Neuron (in vitro differentiated cells): ENCODE data around the gene TIGD6.

Source experiments
- H2AFZ ChIP-seq: one replicate; pipeline ENCODE4 v1.6.1; 2013; ENCODE audit warnings: low read depth, mild to moderate bottlenecking, inconsistent platforms, low read length, moderate library complexity
- H3K27me3 ChIP-seq: one replicate; pipeline ENCODE4 v1.6.1; 2013; ENCODE audit warnings: low read length; ENCODE audit not compliant: insufficient read depth
- H3K36me3 ChIP-seq: one replicate; pipeline ENCODE4 v1.6.1; 2013; ENCODE audit warnings: low read length; ENCODE audit not compliant: insufficient read depth
- H3K4me1 ChIP-seq: one replicate; pipeline ENCODE4 v1.6.1; 2013; ENCODE audit warnings: low read length; ENCODE audit not compliant: insufficient read depth
- H3K4me3 ChIP-seq: 2 replicates; pipeline ENCODE4 v1.5.1; 2013; ENCODE audit warnings: mild to moderate bottlenecking, low read length, moderate library complexity
- H3K9me3 ChIP-seq: one replicate; pipeline ENCODE4 v1.6.1; 2013; ENCODE audit warnings: low read length

TIGD6 gene

DNA sequence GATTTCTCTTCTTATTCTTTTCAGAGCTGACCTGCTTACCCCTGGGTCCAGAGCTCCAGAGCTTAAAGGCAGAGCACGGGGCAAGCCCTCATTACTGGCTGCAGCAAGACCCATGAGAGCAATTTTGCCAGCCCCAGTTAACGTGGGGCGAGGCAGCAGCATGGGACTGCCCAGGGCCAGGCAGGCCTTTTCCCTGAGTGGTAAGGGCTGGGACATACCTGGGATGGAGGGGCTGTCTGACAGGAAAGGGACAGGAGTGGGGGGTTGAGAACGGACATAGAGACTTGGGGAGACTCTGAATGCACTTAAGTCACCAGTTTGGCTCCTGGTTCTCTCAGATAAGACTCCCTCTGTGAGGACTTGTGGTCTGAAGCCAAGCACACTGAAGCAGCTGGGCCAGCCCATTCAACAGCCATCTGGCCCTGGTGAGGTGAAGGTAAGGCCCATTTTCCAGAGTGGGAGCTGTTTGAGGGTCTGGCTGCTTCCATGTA lies 26.3 kb upstream of the TIGD6 start:
- no peak overlapping the region for H3K4me3 ChIP-seq
- H3K27me3 ChIP-seq, result no peaks in the 10 kb centered on the region
- H3K4me1 ChIP-seq, result no peaks in the 10 kb centered on the region
- H3K36me3 ChIP-seq, result peaks cover 69% of the 10 kb centered on the region
- H3K9me3 ChIP-seq, result no peaks in the 10 kb centered on the region
- H2AFZ ChIP-seq, result no peak overlapping the region

GRCh38 chr5:150024346-150024984 lies 24.0 kb upstream of the TIGD6 start:
- Histone ChIP-seq H3K27me3 (no peaks in the 10 kb centered on the region), H3K9me3 (no peaks in the 10 kb centered on the region), H3K36me3 (peaks cover 70% of the 10 kb centered on the region), H2AFZ (no peak overlapping the region), H3K4me3 (no peak overlapping the region), H3K4me1 (no peaks in the 10 kb centered on the region)

DNA sequence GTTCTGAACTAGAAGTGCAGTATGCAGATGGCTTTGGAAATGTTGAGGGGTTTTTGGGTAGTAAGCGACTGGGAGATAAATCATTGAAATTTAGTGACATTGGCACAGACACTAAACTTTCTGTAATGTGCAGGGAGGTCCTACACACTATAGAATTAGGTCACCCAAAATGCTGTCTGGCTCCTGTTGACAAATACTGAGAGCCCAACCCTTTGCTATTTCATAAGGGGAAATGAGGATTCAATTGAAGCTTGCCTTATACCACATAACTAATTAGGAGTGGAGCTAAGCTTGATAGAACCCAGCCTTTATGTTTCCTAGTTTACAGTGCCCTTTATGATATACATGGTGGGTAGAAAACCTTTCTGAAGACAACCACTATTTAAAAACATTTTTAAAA lies 22.7 kb upstream of the TIGD6 start:
- no peaks in the 10 kb centered on the region for H3K27me3 ChIP-seq
- H3K4me1 ChIP-seq, result no peaks in the 10 kb centered on the region
- H3K36me3 ChIP-seq, result peaks cover 77% of the 10 kb centered on the region
- H2AFZ ChIP-seq, result no peak overlapping the region
- no peaks in the 10 kb centered on the region for H3K9me3 ChIP-seq
- H3K4me3 ChIP-seq, result no peak overlapping the region

- no peak overlapping the region for H3K4me3 ChIP-seq
- no peaks in the 10 kb centered on the region for H3K9me3 ChIP-seq
- no peaks in the 10 kb centered on the region for H3K4me1 ChIP-seq
- peaks cover 77% of the 10 kb centered on the region for H3K36me3 ChIP-seq
- no peak overlapping the region for H2AFZ ChIP-seq
- H3K27me3 ChIP-seq, result no peaks in the 10 kb centered on the region
These were observed 22.2 kb upstream of the TIGD6 start for GRCh38 chr5:150022681-150023080.

DNA sequence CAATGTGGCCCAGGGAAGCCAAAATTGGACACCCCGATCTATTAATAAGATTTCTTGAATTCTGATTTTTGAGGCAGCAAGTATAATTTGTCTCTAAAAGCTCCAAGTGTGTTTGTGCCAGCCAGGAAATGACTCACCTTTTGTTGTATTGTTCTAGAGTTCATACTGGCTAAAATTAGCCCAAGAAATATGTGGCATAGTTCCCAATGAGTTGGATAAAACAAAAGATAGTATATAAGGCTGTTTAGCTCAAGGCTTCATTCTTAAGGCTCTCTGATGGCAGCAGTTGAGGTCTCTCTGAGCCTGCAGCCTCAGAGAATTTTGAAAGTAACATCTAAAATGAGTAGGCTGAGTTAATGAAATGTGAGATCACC lies 21.7 kb upstream of the TIGD6 start:
- Histone ChIP-seq H3K9me3 (no peaks in the 10 kb centered on the region), H2AFZ (no peak overlapping the region), H3K27me3 (no peaks in the 10 kb centered on the region), H3K4me1 (no peaks in the 10 kb centered on the region), H3K4me3 (no peak overlapping the region), H3K36me3 (peaks cover 78% of the 10 kb centered on the region)

DNA sequence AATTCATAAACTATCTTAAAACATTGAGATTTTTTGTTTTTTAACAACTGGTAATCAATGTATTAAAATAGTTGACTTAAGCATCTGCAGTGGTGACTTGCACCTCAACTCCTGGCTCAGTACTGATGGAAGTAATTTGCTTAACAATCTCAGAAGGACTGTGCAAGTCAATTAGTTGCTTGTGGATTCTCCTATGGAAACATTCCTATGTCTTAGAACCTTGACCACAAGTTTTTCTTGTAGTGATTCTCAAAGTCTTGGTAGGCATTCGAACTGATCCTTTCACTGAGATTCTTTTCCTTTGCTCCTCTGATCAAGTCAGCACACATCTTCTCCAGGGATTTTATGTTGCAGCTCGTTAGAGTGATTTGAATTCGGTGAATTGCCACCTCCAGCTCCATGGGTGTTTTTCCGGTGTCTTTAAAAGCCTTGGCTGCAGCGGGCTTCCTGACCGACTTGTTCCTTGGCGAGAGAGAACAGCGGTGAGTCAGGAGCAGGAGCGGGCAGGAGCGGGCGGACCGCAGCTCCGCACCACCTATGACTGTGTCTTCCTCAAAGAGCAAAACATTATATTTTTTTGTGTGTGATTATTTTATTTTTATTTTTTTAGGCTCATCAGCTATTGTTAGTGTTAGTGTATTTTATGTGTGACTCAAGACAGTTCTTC lies 21.2 kb upstream of the TIGD6 start:
- peaks cover 76% of the 10 kb centered on the region for H3K36me3 ChIP-seq
- no peak overlapping the region for H3K4me3 ChIP-seq
- H3K4me1 ChIP-seq, result no peaks in the 10 kb centered on the region

DNA sequence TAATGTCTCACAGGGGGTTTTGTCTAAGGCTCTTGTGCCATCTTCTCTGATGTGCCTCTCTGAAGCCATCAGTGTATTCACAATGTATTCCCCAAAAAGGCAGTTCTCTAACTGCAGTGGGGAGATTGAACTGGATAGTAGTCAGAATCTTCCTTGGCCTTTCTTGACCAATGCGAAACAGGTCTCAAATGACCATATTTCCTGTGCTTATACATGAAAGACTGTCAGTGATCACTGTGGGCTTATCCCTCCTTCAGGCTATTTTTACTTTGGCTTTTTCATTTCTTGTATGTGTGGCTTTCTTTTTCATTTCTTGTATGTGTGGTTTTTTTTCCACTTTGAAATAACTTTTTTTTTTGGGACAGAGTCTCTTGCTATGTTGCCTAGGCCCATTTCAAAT lies 19.8 kb upstream of the TIGD6 start:
- Histone ChIP-seq H3K9me3 (peaks cover 3% of the 10 kb centered on the region), H3K36me3 (peaks cover 81% of the 10 kb centered on the region), H3K27me3 (no peaks in the 10 kb centered on the region), H3K4me3 (no peak overlapping the region), H3K4me1 (no peaks in the 10 kb centered on the region), H2AFZ (no peak overlapping the region)

More for the DNA sequence above, 21.2 kb upstream of the TIGD6 start:
- no peak overlapping the region for H2AFZ ChIP-seq
- H3K9me3 ChIP-seq, result no peaks in the 10 kb centered on the region
- no peaks in the 10 kb centered on the region for H3K27me3 ChIP-seq

DNA sequence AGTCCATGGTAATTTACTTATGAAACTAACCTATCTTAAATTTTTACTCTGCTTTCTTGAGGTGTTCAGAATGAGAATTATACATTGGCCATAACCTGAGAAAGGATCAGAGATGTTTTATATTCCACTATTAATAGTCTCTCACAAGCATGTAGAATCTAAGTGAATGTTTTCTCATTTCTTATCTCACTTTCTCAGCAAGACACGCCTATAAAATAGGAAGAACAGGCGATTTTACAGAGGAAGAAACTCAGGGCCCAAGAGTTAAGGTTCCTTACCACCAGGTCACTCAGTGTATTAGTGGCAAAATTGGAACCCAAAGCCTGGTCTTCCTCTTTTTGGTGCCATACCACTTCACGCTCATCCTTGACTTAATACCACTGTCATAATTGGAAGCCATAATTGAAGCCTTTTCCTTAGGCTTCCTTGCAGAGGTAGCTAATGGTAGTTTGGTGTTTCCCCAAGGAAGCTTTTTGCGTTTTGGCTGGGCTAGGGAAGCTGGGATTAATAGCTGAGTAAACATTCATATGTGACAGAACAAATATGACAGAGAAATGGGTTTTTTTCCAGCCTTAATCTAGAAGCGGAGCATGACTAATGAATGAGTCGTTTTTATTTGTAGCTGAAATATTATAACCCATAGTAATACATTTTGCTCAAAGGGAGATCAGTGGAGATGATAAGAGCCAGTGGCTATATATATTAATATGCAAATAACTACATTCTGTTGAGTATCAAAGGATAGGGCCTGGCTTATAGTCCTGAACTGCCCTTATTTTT lies 17.0 kb upstream of the TIGD6 start:
- H3K4me1 ChIP-seq, result no peaks in the 10 kb centered on the region
- H3K36me3 ChIP-seq, result peaks cover 87% of the 10 kb centered on the region
- no peak overlapping the region for H3K4me3 ChIP-seq

DNA sequence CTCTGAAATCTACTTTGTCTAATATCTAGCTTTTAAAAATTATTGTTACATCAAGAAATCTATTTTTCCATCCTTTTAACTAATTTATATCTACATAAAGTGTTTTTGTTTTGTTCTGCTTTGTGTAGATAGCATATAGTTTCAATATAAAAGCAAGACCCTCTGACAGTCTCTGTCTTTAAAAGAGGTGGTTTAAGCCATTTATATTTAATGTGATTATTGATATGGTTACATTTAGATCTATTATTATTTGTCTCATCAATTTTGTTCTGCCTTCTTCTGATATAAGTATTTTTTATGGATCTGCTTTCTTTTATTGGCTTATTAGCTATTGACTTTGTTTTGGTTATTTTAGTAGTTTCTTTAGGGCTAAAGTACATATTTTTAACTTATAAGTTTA lies 16.1 kb upstream of the TIGD6 start:
- Histone ChIP-seq H2AFZ (no peak overlapping the region), H3K9me3 (peaks cover 14% of the 10 kb centered on the region), H3K4me1 (no peaks in the 10 kb centered on the region), H3K4me3 (no peak overlapping the region), H3K27me3 (no peaks in the 10 kb centered on the region), H3K36me3 (peaks cover 84% of the 10 kb centered on the region)

More for the DNA sequence above, 17.0 kb upstream of the TIGD6 start:
- Histone ChIP-seq H3K9me3 (peaks cover 14% of the 10 kb centered on the region), H2AFZ (no peak overlapping the region), H3K27me3 (no peaks in the 10 kb centered on the region)

DNA sequence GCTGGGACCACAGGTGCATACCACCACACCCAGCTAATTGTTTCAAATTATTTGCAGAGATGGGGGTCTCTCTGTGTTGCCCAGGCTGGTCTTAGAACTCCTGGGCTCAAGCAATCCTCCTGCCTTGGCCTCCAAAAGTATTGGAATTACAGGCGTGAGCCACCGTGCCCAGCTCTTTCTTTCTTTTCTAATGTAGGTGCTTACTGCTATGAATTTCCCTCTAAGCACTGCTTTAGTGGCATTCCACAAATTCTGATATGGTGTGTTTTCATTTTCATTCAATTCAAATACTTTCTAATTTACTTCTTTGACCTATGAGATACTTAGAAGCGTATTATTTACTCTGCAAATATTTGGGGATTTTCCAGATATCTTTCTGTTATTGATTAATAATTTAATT lies 15.0 kb upstream of the TIGD6 start:
- Histone ChIP-seq H3K27me3 (no peaks in the 10 kb centered on the region), H3K4me3 (no peak overlapping the region), H3K4me1 (no peaks in the 10 kb centered on the region), H3K9me3 (peaks cover 14% of the 10 kb centered on the region), H2AFZ (no peak overlapping the region), H3K36me3 (peaks cover 83% of the 10 kb centered on the region)

DNA sequence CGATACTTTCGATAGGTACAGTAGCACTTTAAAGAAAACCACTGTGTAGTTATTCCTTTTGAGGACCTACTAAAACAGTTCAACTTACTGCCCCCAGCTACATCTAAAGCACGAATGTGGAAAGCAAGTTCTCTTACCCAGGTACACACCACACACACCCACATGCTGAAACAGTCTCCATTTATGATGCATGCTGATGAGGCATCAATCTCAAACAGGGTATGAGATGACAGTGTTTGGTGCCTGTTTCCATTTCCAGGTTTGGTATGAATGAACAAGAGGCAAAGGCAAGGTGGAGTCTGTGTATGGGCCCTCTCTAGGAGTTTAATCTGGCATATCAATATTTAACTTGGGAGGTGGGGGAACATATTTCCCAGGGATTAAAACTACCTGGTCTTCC lies 14.0 kb upstream of the TIGD6 start:
- H3K4me1 ChIP-seq, result no peaks in the 10 kb centered on the region
- H2AFZ ChIP-seq, result no peak overlapping the region
- peaks cover 14% of the 10 kb centered on the region for H3K9me3 ChIP-seq
- H3K27me3 ChIP-seq, result no peaks in the 10 kb centered on the region
- H3K4me3 ChIP-seq, result no peak overlapping the region
- peaks cover 81% of the 10 kb centered on the region for H3K36me3 ChIP-seq

DNA sequence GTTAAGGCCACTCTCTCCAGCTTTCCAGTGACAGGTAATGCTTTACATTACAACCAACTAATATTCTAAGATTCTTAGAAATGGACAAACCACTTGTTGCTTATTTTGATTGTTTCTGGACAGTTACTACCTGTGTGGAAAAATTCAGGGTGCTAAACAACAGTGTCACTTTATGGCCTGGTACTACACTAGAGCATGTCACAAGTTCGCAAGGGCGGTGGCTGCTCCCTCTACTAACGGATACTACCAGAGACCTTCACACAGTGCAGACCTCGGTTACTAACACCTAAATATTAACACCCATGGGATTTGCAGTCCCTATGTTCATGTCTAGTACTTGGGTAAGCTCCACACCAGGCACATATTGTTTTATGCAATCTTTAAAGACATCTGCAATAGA lies 13.5 kb upstream of the TIGD6 start:
- peaks cover 80% of the 10 kb centered on the region for H3K36me3 ChIP-seq
- H3K4me3 ChIP-seq, result no peak overlapping the region
- peaks cover 14% of the 10 kb centered on the region for H3K9me3 ChIP-seq
- no peaks in the 10 kb centered on the region for H3K4me1 ChIP-seq
- no peak overlapping the region for H2AFZ ChIP-seq
- no peaks in the 10 kb centered on the region for H3K27me3 ChIP-seq

DNA sequence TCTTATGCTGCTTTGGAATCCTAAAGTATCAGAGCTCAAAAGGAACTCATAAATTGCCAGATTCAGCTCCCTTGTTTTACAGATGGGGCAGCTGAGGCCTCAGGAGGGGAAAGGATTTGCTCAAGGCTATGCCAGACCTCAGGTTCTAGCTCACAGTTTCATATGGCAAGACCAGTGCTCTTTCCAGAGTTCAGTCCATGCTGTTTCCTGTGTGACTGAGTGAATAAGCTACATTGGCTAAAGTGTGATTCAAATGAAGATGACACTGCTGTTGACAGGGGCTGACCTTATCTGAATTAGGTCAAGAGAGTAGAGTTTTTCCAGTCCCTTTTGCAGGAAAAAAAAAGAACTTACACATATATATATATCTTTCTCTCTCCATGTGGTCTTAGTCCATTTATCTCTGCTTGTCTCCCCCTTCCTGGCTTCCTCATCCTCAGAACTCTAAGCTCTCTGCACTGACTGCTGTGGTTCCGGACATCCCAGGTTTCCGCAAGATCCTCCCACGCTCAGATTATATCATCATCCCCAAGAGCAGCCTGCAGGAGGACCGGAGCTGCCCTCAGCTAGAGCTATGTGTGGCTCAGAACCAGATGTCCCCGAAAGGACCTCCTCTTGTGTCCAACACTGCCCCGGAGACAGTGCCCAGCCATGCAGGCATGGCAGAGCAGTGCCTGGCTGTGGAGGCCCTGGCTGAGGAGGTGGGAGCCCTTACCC lies 9.4 kb upstream of the TIGD6 start:
- Histone ChIP-seq H3K9me3 (peaks cover 8% of the 10 kb centered on the region), H3K4me1 (no peaks in the 10 kb centered on the region), H2AFZ (no peak overlapping the region), H3K4me3 (no peak overlapping the region), H3K27me3 (no peaks in the 10 kb centered on the region), H3K36me3 (peaks cover 80% of the 10 kb centered on the region)
